GM23248 (cell line): Measurements from ENCODE around the gene SIGLEC1. TPM values are rescaled to one million over a fixed set of nuclear protein-coding genes. Genes with fewer than 3 reads are reported as not detected.

Experiments used
- DNase-seq: peaks from one replicate; pipeline ENCODE4 v3.0.0-alpha.2; 2015
- H2AFZ ChIP-seq: fragments of 200-600 bp; sonication (generic); 2 replicates; pipeline ENCODE4 v1.6.1; 2016; ENCODE audit warnings: antibody characterized with exemption
- H3F3A ChIP-seq: fragments of 200-600 bp; sonication (generic); 2 replicates; pipeline ENCODE4 v1.6.1; 2016; ENCODE audit warnings: mild to moderate bottlenecking, antibody characterized with exemption, mixed run types; ENCODE audit not compliant: insufficient read depth
- H3K27ac ChIP-seq: fragments of 200-600 bp; sonication (generic); 2 replicates; pipeline ENCODE4 v1.5.1; 2016; ENCODE audit warnings: mild to moderate bottlenecking
- H3K27me3 ChIP-seq: fragments of 200-600 bp; sonication (generic); replicated peaks from 2 replicates; pipeline ENCODE4 v1.6.1; 2016; ENCODE audit warnings: mild to moderate bottlenecking; ENCODE audit not compliant: insufficient read depth
- H3K36me3 ChIP-seq: fragments of 200-600 bp; sonication (generic); 2 replicates; pipeline ENCODE4 v1.6.1; 2016; ENCODE audit warnings: low read depth, mild to moderate bottlenecking
- H3K4me1 ChIP-seq: fragments of 200-600 bp; sonication (generic); 2 replicates; pipeline ENCODE4 v1.6.1; 2016; ENCODE audit warnings: mild to moderate bottlenecking; ENCODE audit not compliant: insufficient read depth
- H3K4me2 ChIP-seq: fragments of 200-600 bp; sonication (generic); one replicate; pipeline ENCODE4 v1.6.1; 2016; ENCODE audit warnings: mild to moderate bottlenecking; ENCODE audit not compliant: unreplicated experiment
- H3K4me3 ChIP-seq: fragments of 200-600 bp; sonication (generic); 2 replicates; pipeline ENCODE4 v1.5.1; 2016; ENCODE audit warnings: mild to moderate bottlenecking
- H3K79me2 ChIP-seq: fragments of 200-600 bp; sonication (generic); 2 replicates; pipeline ENCODE4 v1.6.1; 2016; ENCODE audit warnings: mild to moderate bottlenecking; ENCODE audit not compliant: insufficient read depth
- H3K9ac ChIP-seq: fragments of 200-600 bp; sonication (generic); 2 replicates; pipeline ENCODE4 v1.6.1; 2016; ENCODE audit warnings: mild to moderate bottlenecking
- H3K9me2 ChIP-seq: fragments of 200-600 bp; sonication (generic); 2 replicates; pipeline ENCODE4 v1.6.1; 2016; ENCODE audit warnings: mixed run types, mild to moderate bottlenecking, moderate library complexity; ENCODE audit not compliant: insufficient read depth
- H3K9me3 ChIP-seq: fragments of 200-600 bp; sonication (generic); one replicate; pipeline ENCODE4 v1.6.1; 2017; ENCODE audit warnings: low read depth
- H4K20me1 ChIP-seq: fragments of 200-600 bp; sonication (generic); 2 replicates; pipeline ENCODE4 v1.6.0; 2016; ENCODE audit not compliant: insufficient read depth
- EZH2 ChIP-seq: fragments of 200-600 bp; sonication (generic); IDR thresholded peaks from 2 replicates; pipeline ENCODE4 v1.6.1; 2018; ENCODE audit warnings: antibody characterized with exemption, mild to moderate bottlenecking; ENCODE audit not compliant: insufficient read depth, poor library complexity, severe bottlenecking
- EZH2phosphoT487 ChIP-seq: fragments of 200-600 bp; sonication (generic); IDR thresholded peaks from 2 replicates; pipeline ENCODE4 v1.6.1; 2018; ENCODE audit warnings: antibody characterized with exemption, moderate library complexity, mild to moderate bottlenecking, low read depth; ENCODE audit not compliant: insufficient read depth
- WGBS, 2 experiments: methylation state at CpG; one replicate each; pipeline ENCODE4 v1.1.6; 2015 to 2017; ENCODE audit warnings: low lambda C conversion rate in 2 of 2, low coverage in 1 of 2; ENCODE audit errors: missing lambda C conversion rate in 2 of 2; 5-methylcytosine and 5-hydroxymethylcytosine counted together
- in situ Hi-C: fragments of 300-500 bp; cut with MboI; formaldehyde crosslinking; loops from 2 replicates; pipeline ENCODE4 v1.15.0; 2020
- polyA plus RNA-seq: library from polyadenylated mRNA; unstranded; fragments of >200 nt; fragmentation: Nextera tagmentation; extraction: Ambion mirVana; gene quantifications from 2 replicates; pipeline ENCODE4 v1.2.1, GENCODE V29; 2016
- total RNA-seq: library from RNA; depleted of rRNA; stranded (reverse); fragments of >200 nt; shearing (Covaris generic); gene quantifications from 2 replicates; pipeline ENCODE4 v1.2.3, GENCODE V29; 2014

SIGLEC1 gene
- total and polyA plus RNA-seq, 2 experiments from 2014 or later, result not detected

- 74 to 79% methylated on average over 17 to 18 of the region's 18 CpGs for WGBS, 2 experiments
- no peaks in the 10 kb centered on the region for H3K27me3 ChIP-seq
- DNase-seq, result no peak
- no peaks in the 10 kb centered on the region for H3K9me2 ChIP-seq
- H3K4me3 ChIP-seq, result no peak overlapping the region
- H3K4me2 ChIP-seq, result no peak overlapping the region
- H3F3A ChIP-seq, result no peaks in the 10 kb centered on the region
- no peaks in the 10 kb centered on the region for H3K36me3 ChIP-seq
- in situ Hi-C loops, result no loop called here
- no peaks in the 10 kb centered on the region for H4K20me1 ChIP-seq
- TF ChIP-seq EZH2phosphoT487 (no peak), EZH2 (no peak)
- no peaks in the 10 kb centered on the region for H3K4me1 ChIP-seq
- H2AFZ ChIP-seq, result no peak overlapping the region
- H3K9ac ChIP-seq, result no peak overlapping the region
- no peaks in the 10 kb centered on the region for H3K79me2 ChIP-seq
- no peak overlapping the region for H3K27ac ChIP-seq
- H3K9me3 ChIP-seq, result no peaks in the 10 kb centered on the region
Observed at GRCh38 chr20:3697588-3698305, 14.7 kb downstream of the SIGLEC1 start.

GRCh38 chr20:3696745-3697587, 15.4 kb downstream of the SIGLEC1 start:
- Histone ChIP-seq H3K27me3 (no peaks in the 10 kb centered on the region), H3F3A (no peaks in the 10 kb centered on the region), H3K9me3 (no peaks in the 10 kb centered on the region), H3K27ac (no peak overlapping the region), H3K4me3 (no peak overlapping the region), H3K9me2 (no peaks in the 10 kb centered on the region), H4K20me1 (no peaks in the 10 kb centered on the region), H3K4me1 (no peaks in the 10 kb centered on the region), H2AFZ (no peak overlapping the region), H3K9ac (no peak overlapping the region), H3K36me3 (no peaks in the 10 kb centered on the region), H3K4me2 (no peak overlapping the region), H3K79me2 (no peaks in the 10 kb centered on the region)
- 65 to 66% methylated on average over 14 to 15 of the region's 15 CpGs for WGBS, 2 experiments
- DNase-seq, result no peak
- TF ChIP-seq EZH2phosphoT487 (no peak), EZH2 (no peak)
- in situ Hi-C loops, result no loop called here

- H3K9me2 ChIP-seq, result no peaks in the 10 kb centered on the region
- no peak overlapping the region for H3K4me2 ChIP-seq
- H3K4me1 ChIP-seq, result no peaks in the 10 kb centered on the region
- H3K9me3 ChIP-seq, result no peaks in the 10 kb centered on the region
- no peak for TF ChIP-seq EZH2
- TF ChIP-seq EZH2phosphoT487, result no peak
- H3F3A ChIP-seq, result no peaks in the 10 kb centered on the region
- peak; percentile 9 for DNase-seq
- in situ Hi-C loops, result no loop called here
- no peaks in the 10 kb centered on the region for H3K27me3 ChIP-seq
- H4K20me1 ChIP-seq, result no peaks in the 10 kb centered on the region
- no peaks in the 10 kb centered on the region for H3K36me3 ChIP-seq
- H3K27ac ChIP-seq, result no peak overlapping the region
- H2AFZ ChIP-seq, result no peak overlapping the region
- no peak overlapping the region for H3K4me3 ChIP-seq
- no peaks in the 10 kb centered on the region for H3K79me2 ChIP-seq
- H3K9ac ChIP-seq, result no peak overlapping the region
- 63 to 88% methylated on average over 1 of the region's 1 CpG for WGBS, 2 experiments
Observed at GRCh38 chr20:3696200-3696599, 16.2 kb downstream of the SIGLEC1 start.

- Histone ChIP-seq H3K4me3 (no peak overlapping the region), H3K9me3 (no peaks in the 10 kb centered on the region), H4K20me1 (no peaks in the 10 kb centered on the region), H3K9me2 (no peaks in the 10 kb centered on the region), H3K9ac (no peak overlapping the region), H3K4me1 (no peaks in the 10 kb centered on the region), H3K36me3 (no peaks in the 10 kb centered on the region), H3K4me2 (no peak overlapping the region), H3K27ac (no peak overlapping the region), H3K79me2 (no peaks in the 10 kb centered on the region), H3K27me3 (no peaks in the 10 kb centered on the region), H3F3A (no peaks in the 10 kb centered on the region), H2AFZ (no peak overlapping the region)
- TF ChIP-seq EZH2phosphoT487 (no peak), EZH2 (no peak)
- WGBS, 2 experiments, result 87% methylated on average over 5 of the region's 5 CpGs
- no peak for DNase-seq
- in situ Hi-C loops, result no loop called here
Observed at GRCh38 chr20:3694864-3695263, 17.5 kb downstream of the SIGLEC1 start.
